Suprapubic skin (tissue), 4 donors: ENCODE measurements around the gene EMILIN1. TPM values are rescaled to one million over a fixed set of nuclear protein-coding genes. Genes with fewer than 3 reads are reported as not detected.

Source experiments
- DNase-seq, 2 donors: peaks; one replicate each; pipeline ENCODE4 v3.0.0-alpha.2; 2019; ENCODE audit warnings: low spot score in 2 of 2
- H3K27ac ChIP-seq: fragments of 200-600 bp; sonication (generic); one replicate; pipeline ENCODE4 v1.5.1; 2019
- H3K27me3 ChIP-seq: fragments of 200-600 bp; sonication (generic); one replicate; pipeline ENCODE4 v1.5.1; 2019
- H3K36me3 ChIP-seq: fragments of 200-600 bp; sonication (generic); one replicate; pipeline ENCODE4 v1.5.1; 2019
- H3K4me1 ChIP-seq: fragments of 200-600 bp; sonication (generic); one replicate; pipeline ENCODE4 v1.5.1; 2019
- H3K4me3 ChIP-seq: fragments of 200-600 bp; sonication (generic); one replicate; pipeline ENCODE4 v1.5.1; 2019; ENCODE audit warnings: mild to moderate bottlenecking
- H3K9me3 ChIP-seq: fragments of 200-600 bp; sonication (generic); one replicate; pipeline ENCODE4 v1.5.1; 2019
- EP300 ChIP-seq: sonication (generic); formaldehyde crosslinking; IDR thresholded peaks from one replicate; pipeline ENCODE4 v1.6.1; 2017; ENCODE audit warnings: antibody characterized with exemption
- POLR2A ChIP-seq, 2 donors: fragments of 450-650 bp; IDR thresholded peaks; one replicate each; pipeline ENCODE4 v1.6.1; 2017; ENCODE audit warnings: antibody characterized with exemption in 2 of 2, mild to moderate bottlenecking in 2 of 2, moderate library complexity in 2 of 2
- POLR2AphosphoS5 ChIP-seq, 3 donors: sonication (generic); formaldehyde crosslinking; IDR thresholded peaks; one replicate each; pipeline ENCODE4 v1.6.1; 2017; ENCODE audit warnings: antibody characterized with exemption in 3 of 3
- WGBS: methylation state at CpG from one replicate; pipeline ENCODE4 v1.1.5; 2018; 5-methylcytosine and 5-hydroxymethylcytosine counted together
- total RNA-seq, 4 donors: library from RNA; depleted of rRNA; stranded (reverse); fragments of >200 nt; gene quantifications; one replicate each; pipeline ENCODE4 v1.1.0, GENCODE V29; 2016
- TF ChIP-seq, protein P1 (sequence below), 2 donors: fragments of 200-600 bp in 1 of 2; fragments of 450-650 bp in 1 of 2; sonication (generic) in 1 of 2; IDR thresholded peaks; one replicate each; pipeline ENCODE4 v1.5.1; 2016 to 2019; ENCODE audit warnings: antibody characterized with exemption in 2 of 2, mild to moderate bottlenecking in 1 of 2, moderate library complexity in 1 of 2

Gene EMILIN1
- total RNA-seq, 4 donors from 2014 or later, result 3.0 to 13.8 (median 5.8) TPM

DNA sequence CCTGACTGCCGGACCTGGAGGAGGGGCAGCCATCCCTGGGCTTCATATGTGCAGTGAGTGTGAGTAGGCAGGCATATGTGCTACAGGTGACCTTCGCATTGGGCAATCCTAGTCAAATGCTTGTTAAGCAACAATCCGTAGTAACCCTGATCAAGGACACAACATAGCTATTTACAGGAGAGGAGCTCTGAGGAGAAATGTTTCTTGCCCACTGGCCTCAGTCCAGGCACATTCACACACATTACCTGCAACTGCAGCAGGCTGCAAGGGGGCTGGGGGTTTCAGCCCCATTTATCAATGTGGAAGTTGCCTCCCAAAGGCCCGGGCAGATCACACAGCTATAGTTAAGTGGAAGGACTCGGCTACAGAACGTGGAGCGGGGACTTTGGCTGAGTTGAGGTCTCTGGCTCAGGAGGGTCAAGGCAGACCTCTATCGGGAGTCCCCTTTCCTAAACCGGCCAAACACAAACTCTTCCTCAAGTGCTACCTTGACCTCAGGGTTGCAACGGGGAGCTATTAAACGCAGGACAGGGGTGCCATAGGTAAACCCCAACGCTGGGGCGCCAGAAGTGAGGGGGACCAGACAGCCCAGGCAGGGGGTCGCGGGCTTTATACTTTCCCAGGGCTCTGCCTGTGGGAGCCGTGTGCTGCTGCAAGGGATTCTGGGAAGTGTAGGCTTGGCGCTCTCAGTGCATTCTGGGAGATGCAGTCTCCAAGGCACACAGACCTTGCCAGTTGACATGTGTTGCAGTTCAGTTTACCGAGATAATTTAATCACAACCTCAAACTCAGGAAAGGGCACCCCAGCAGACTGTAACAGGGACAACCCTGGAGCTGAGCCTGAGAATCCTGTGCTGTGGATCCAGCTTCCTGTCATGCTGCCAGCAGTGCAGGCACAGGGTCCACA, 17.6 kb downstream of the EMILIN1 start:
- WGBS, result 10% methylated on average over 10 of the region's 18 CpGs
- Histone ChIP-seq H3K27me3 (no peaks in the 10 kb centered on the region), H3K36me3 (no peaks in the 10 kb centered on the region), H3K4me1 (peaks cover 10% of the 10 kb centered on the region), H3K4me3 (peak overlapping the region; percentile 37), H3K9me3 (no peaks in the 10 kb centered on the region), H3K27ac (no peak overlapping the region)
- no peak for DNase-seq
- TF ChIP-seq POLR2A (IDR thresholded peaks at IDR 0.05), result no peak
- TF ChIP-seq, protein P1, sequence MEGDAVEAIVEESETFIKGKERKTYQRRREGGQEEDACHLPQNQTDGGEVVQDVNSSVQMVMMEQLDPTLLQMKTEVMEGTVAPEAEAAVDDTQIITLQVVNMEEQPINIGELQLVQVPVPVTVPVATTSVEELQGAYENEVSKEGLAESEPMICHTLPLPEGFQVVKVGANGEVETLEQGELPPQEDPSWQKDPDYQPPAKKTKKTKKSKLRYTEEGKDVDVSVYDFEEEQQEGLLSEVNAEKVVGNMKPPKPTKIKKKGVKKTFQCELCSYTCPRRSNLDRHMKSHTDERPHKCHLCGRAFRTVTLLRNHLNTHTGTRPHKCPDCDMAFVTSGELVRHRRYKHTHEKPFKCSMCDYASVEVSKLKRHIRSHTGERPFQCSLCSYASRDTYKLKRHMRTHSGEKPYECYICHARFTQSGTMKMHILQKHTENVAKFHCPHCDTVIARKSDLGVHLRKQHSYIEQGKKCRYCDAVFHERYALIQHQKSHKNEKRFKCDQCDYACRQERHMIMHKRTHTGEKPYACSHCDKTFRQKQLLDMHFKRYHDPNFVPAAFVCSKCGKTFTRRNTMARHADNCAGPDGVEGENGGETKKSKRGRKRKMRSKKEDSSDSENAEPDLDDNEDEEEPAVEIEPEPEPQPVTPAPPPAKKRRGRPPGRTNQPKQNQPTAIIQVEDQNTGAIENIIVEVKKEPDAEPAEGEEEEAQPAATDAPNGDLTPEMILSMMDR (IDR thresholded peaks at IDR 0.05), result no peak
- TF ChIP-seq POLR2AphosphoS5 (IDR thresholded peaks at IDR 0.05), result no peak
- no peak for TF ChIP-seq EP300

DNA sequence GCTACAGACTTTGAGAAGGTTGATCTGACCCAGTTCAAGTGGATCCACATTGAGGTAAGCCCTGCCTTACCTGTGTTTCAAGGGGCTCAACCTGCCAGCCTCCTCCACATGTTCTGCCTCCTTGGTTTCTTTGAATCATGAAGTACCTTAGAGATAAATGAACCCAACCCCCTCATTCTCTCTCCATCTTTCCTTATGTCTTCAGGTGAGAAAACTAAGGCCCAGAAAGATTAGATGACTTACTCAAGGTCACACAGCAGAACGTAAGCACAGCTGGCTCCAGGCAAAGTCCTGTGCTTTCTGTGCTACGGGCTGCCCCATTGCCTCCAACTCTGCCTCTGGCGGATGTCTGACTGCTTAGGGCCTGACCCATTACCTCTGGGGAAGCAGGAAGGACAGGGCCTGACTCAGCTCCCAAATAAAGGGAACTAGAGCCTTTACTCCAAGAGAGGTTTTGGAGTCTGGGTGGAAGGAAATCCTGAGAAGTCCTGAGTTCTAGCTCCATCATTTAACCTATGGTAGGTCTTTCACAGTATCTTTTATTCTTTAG, 18.4 kb downstream of the EMILIN1 start:
- TF ChIP-seq POLR2AphosphoS5 (IDR thresholded peaks at IDR 0.05) (no peak), POLR2A (IDR thresholded peaks at IDR 0.05) (no peak), EP300 (no peak)
- TF ChIP-seq, protein P1 (IDR thresholded peaks at IDR 0.05), result no peak
- WGBS, result 82% methylated on average over 3 of the region's 3 CpGs
- Histone ChIP-seq H3K4me3 (no peak overlapping the region), H3K36me3 (no peaks in the 10 kb centered on the region), H3K4me1 (peaks cover 10% of the 10 kb centered on the region), H3K27ac (no peak overlapping the region), H3K27me3 (no peaks in the 10 kb centered on the region), H3K9me3 (no peaks in the 10 kb centered on the region)
- DNase-seq, result no peak

DNA sequence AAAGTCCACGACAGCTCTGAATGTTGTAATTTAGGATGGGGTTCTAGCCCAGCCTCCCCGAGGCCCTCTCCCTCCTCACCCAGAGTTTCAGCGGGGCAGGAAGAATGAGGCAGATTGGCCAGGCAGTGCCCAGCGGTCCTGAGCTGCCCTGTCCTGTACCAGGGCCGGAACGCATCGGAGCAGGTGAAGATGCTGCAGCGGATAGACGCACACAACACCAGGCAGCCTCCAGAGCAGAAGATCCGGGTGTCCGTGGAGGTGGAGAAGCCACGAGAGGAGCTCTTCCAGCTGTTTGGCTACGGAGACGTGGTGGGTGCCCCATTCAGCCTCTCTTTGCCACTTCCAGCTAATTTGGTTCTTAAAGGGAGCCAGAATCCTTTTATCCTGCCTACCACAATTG, 18.9 kb downstream of the EMILIN1 start:
- Histone ChIP-seq H3K4me1 (peaks cover 10% of the 10 kb centered on the region), H3K9me3 (no peaks in the 10 kb centered on the region)

DNA sequence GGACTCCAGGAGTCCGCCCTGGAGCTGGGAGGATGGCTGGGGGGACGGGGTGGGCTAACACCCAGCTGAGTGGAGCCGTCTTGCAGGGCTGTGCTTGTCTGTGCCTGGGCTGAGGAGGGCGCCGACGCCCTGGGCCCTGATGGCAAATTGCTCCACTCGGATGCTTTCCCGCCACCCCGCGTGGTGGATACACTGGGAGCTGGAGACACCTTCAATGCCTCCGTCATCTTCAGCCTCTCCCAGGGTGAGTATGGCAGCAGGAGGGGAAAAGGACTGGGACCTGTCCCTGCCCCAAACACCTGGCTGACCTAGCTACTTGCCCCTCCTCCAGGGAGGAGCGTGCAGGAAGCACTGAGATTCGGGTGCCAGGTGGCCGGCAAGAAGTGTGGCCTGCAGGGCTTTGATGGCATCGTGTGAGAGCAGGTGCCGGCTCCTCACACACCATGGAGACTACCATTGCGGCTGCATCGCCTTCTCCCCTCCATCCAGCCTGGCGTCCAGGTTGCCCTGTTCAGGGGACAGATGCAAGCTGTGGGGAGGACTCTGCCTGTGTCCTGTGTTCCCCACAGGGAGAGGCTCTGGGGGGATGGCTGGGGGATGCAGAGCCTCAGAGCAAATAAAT, 21.0 kb downstream of the EMILIN1 start:
- Histone ChIP-seq H3K27ac (no peak overlapping the region), H3K4me1 (peaks cover 10% of the 10 kb centered on the region), H3K36me3 (no peaks in the 10 kb centered on the region), H3K4me3 (no peak overlapping the region), H3K27me3 (no peaks in the 10 kb centered on the region), H3K9me3 (no peaks in the 10 kb centered on the region)
- no peak for TF ChIP-seq POLR2A (IDR thresholded peaks at IDR 0.05)
- TF ChIP-seq, protein P1 (IDR thresholded peaks at IDR 0.05), result no peak
- TF ChIP-seq EP300, result no peak
- no peak for TF ChIP-seq POLR2AphosphoS5 (IDR thresholded peaks at IDR 0.05)
- 85% methylated on average over 10 of the region's 19 CpGs for WGBS
- DNase-seq, result no peak

More for the DNA sequence above, 18.9 kb downstream of the EMILIN1 start:
- H3K27ac ChIP-seq, result no peak overlapping the region
- no peak for DNase-seq
- no peak overlapping the region for H3K4me3 ChIP-seq
- 86% methylated on average over 12 of the region's 14 CpGs for WGBS
- no peak for TF ChIP-seq POLR2A (IDR thresholded peaks at IDR 0.05)
- TF ChIP-seq, protein P1 (IDR thresholded peaks at IDR 0.05), result no peak
- no peak for TF ChIP-seq EP300
- TF ChIP-seq POLR2AphosphoS5 (IDR thresholded peaks at IDR 0.05), result no peak
- no peaks in the 10 kb centered on the region for H3K36me3 ChIP-seq
- H3K27me3 ChIP-seq, result no peaks in the 10 kb centered on the region

DNA sequence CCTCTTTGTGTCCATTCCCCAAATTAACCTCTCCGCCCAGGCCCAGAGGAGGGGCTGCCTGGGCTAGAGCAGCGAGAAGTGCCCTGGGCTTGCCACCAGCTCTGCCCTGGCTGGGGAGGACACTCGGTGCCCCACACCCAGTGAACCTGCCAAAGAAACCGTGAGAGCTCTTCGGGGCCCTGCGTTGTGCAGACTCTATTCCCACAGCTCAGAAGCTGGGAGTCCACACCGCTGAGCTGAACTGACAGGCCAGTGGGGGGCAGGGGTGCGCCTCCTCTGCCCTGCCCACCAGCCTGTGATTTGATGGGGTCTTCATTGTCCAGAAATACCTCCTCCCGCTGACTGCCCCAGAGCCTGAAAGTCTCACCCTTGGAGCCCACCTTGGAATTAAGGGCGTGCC, 21.6 kb downstream of the EMILIN1 start:
- no peak for DNase-seq
- H3K9me3 ChIP-seq, result no peaks in the 10 kb centered on the region
- 88% methylated on average over 5 of the region's 10 CpGs for WGBS
- no peaks in the 10 kb centered on the region for H3K27me3 ChIP-seq
- no peak overlapping the region for H3K4me3 ChIP-seq
- peaks cover 10% of the 10 kb centered on the region for H3K4me1 ChIP-seq
- TF ChIP-seq EP300, result no peak
- TF ChIP-seq, protein P1 (IDR thresholded peaks at IDR 0.05), result no peak
- TF ChIP-seq POLR2A (IDR thresholded peaks at IDR 0.05), result no peak
- no peak for TF ChIP-seq POLR2AphosphoS5 (IDR thresholded peaks at IDR 0.05)
- no peaks in the 10 kb centered on the region for H3K36me3 ChIP-seq
- H3K27ac ChIP-seq, result no peak overlapping the region
